NCI-H1694 (cell line): ENCODE results near the gene XRCC4.
"Not testable (repeated sequence)": the region's sequence is repeated elsewhere in the genome, so short reads cannot be mapped to it uniquely, and the experiment has no call there.

Experiments
- DNase-seq: peaks from one replicate; lab custom pipeline; 2025; lab: John Stamatoyannopoulos, UW

The XRCC4 gene

DNA sequence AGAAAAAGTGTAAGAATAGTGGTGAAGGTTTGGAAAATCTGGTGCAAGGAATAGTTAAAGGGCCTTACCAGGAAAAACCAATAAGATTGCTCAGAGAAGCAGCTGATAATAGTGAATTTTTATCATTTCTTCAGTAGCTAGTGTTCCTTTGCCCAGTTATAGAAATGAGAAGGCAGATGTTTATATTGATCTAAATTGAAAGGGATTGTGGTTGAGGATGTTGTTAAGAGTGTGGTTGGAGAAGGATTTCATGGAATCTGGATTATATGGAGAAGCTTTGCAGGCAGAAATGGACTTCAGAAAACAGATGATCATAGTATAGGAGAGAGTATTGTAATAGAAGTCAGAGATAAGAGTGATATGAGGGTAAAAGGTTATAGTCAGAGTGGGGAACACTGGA lies 102.6 kb downstream of the XRCC4 start:
- DNase-seq: no peak

DNA sequence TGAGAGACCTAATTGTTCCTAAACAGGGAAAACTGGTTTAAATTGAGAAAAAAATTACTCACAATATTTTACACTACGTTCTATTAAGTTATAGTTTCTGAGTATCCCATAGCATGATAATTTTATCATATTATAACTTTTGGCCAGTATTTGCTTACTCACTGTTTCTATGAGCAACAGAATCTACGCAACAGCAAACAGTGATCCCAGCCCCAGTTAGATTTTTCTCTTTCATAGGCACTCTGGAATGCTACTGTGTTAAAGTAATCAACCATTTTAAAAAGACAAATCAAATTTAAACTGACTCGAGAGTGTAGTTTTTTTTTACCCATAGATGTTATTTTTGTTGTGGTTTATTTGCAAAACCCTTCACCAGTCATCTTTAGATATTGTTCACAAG lies 107.2 kb downstream of the XRCC4 start:
- no peak for DNase-seq

DNA sequence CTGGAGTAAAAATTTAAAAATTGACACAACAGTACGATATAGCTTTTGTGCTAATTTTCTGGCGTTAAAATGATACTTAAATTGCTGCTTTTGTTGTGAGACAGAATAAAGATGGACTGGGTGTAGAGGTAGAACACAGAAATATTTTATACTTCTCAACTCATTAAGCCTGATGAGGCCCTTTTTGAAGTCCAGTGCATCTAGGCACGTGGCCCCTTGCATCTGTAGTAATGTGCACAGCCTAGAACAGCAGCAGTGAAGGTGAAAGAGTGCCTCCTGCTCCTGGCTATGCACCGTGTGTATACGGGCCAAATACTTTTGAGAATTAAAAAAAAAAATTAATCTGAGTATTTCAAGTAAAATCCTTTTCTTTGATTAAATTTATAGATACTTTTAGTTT lies 115.6 kb downstream of the XRCC4 start:
- no peak for DNase-seq

DNA sequence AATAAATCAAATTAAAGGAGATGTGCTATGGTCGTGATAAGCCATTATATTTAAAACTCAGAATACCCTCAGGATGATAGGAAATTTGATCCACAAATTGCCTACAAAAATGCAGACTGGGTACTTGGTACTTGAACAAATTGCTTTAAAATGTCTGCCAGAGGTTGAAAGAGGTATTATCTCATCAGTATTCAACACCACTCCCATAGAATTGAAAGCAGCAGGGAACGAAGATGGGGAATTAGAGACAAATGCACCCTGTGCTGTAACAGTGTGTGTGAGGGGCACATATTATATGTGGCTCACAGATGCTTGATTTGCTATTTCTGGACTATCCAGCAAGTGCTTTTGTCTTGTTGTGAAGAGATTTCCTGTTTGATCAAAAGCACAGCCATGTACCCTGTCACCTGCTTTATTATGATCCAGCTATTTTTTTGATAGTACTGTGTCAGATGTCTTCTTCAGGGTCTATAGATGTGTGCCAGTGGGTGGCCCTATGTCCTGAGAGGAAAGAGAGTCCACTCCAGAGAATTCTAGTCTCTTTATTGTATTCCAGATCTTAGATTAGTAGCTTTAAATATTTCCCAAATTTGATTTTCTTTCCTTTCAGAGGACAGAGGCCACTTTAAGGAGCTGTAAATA lies 120.1 kb downstream of the XRCC4 start:
- no peak for DNase-seq

DNA sequence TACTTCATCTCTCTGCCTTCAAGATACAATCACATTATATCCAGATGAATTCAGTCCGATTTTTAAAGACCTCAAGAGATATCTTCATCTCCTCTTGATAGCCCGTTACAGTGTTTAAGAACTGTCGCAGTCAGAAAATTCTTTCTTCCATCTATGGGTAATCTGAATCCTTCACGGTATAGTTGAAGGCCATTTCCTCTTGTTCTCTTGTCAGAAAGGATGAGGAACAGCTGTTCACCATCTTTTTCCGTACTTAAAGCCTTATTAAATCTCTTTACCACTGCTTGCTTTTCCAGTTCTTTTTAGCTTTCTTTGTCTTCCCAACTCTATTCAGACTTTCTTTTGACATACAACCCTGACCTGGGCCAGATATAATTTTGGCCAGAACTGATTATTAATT lies 121.8 kb downstream of the XRCC4 start:
- DNase-seq: no peak

DNA sequence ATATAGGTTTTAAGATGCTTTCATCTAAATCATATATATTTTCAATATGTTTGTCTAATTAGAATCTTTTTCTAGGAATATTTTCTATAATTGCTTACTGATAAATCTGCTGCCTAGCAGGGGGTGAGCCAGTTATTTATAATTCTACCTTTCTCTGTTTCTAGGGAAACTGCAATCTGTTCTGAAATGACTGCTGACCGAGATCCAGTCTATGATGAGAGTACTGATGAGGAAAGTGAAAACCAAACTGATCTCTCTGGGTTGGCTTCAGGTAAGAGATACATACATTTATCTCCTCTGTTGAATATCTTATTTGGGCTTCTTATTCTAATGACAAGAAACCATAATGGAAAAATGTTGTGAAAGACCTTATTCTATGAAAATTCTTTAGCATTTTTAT lies 127.3 kb downstream of the XRCC4 start:
- DNase-seq: no peak

DNA sequence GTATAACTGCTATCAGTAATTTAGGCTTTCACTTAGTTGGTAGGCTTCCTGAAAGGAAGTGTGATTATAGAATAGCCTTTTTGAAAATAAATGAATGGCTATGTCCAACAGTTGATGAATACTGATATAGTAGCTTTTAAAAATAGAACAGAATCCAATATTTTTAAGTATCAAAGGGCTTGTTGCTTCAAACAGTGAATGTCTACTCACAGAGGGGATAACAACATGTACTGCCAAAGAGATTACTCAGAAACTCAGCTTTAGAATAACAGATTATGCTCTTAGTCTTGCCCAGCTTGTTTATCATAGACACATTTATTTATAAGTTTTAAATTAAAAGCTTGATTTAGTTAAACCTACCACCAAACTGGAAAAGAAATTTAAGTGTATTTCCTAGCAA lies 132.6 kb downstream of the XRCC4 start:
- no peak for DNase-seq

DNA sequence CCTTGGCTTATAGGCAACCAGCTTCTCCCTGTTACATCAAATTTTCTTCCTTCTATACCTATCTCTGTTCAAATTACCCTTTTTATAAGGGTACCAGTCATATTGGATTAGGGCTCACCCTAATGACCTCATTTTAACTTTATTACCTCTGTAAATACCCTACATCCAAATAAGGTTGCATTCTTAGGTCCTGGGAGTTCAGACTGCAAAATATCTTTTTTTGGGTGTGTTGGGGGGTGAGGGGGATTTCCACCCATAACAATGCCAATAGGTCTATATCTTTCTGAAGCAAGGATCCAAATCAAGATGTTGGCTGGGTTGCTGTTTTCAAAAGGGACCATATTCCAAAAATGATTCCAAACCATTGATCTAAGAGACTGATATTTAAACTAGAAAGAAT lies 141.7 kb downstream of the XRCC4 start:
- no peak for DNase-seq

DNA sequence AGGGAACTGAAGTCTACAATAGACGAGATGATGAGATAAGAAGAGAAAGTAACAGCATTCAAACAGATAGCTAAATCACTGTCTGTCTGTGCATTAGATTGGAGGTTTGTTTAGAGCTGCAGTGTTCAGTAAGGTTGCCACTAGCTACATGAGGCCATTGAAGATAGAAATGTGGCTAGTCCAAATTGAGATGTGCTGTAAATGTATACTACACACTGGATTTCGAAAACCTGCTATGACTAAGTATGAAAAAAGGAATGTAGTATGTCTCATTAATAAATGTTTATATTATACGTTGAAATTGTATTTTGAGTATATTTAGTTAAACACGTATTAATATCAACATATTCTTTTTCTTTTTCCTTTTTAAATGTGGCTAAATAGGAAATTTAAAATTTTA lies 142.1 kb downstream of the XRCC4 start:
- no peak for DNase-seq

DNA sequence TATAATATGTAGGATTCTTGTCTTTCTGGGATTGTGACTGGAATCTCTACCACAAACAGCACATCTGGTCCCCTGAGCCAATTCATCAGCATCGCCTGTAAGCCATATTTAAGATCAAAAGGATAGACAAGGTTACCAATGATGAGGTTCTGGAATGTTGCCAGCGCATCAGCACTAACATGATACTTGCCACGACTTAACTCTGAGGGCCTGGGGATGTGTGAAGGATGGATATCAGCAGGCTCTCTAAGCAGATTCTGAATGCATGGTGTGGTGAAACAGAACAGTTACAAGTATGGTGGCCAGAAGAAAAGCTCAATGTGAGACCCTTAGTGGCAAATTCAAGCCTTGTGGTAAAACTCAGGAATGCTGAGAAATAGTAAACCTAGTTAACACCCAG lies 143.0 kb downstream of the XRCC4 start:
- DNase-seq: no peak

DNA sequence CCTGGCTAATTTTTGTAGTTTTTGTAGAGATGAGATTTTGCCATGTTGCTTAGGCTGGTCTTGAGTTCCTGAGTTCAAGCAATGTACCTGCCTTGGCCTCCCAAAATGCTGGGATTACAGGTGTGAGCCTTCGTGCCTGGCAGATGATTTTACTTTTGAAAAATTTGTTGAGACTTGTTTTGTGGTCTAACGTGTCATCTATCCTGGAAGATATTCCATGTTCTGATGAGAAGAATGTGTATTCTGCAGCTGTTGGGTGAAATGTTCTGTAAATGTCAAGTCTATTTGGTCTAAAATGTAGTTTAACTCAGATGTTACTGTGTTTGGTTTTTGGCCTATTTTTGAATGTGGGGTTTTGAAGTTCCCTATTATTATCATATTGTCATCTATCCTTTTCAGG lies 145.6 kb downstream of the XRCC4 start:
- no peak for DNase-seq

DNA sequence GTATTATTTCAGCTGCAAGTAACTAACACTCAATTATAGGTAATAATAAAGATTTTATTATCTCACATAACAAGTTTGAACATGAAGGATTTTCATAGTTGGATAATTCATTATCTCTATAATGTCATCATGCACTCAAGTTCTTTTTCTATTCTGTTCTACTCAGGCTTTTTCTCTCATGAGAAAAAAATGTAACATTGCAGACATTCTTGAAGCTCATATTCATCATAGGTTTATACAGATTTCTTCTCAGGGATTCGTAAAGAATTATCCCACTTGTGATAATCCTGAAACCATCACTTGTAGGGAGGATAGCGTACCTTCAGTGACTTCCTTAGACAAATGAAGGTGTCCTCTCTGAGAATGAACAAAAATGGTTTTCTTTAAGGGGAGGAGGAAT lies 150.3 kb downstream of the XRCC4 start:
- DNase-seq: no peak

DNA sequence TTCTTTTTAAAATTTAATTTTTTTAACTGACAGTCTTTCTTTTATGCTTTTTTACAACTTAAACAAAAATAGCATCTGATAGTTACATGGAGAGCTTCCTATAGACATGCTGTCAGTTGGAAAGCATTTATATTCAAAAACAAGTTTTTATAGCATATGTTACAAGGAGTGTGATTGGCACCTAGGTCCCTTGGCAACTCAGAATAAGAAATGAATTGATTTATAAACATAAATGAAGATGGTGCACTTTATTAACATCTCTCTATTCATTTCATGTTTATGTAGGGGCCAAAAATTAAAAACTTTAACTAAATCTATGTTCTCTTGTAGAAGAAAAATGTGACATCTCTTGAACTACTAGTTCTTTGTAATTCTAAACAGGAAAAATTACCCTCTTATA lies 153.2 kb downstream of the XRCC4 start:
- DNase-seq: no peak

DNA sequence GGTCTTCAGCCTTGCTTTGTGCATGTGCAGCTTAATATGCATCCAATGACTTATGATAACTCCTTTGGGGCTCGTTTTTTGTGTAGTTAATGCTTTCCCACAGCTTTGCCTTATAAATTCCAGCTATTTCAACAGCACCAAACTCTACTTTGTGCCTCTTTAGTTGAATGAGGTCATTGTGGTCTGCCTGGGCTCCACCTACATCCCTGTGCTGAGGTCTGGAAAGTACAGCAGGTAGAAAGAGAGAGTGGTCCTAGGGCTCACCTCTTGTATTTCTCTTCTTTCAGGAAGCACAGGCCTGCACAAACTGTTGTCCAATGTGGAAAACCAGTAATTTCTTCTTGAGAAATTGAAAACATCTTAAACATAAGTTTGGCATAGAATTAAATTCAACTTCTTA lies 167.2 kb downstream of the XRCC4 start:
- no peak for DNase-seq

DNA sequence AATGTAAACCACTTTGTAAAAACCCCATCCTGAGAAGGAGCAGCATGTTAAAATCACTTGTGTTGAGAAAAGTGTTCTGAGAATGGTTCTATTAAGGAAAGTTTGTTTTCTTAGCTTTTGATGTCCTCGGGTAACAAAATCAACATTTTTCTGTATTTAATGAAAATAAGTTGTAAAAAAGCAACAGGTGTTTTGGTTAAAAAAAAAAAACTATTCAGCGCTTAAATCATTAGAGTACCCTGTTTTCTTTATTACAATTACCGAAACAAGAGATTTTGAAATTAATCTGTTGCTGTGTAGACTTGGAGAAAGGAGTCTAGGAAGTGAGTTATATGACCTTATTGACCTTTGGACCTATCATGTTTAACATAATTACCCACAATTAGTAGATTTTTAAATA lies 167.7 kb downstream of the XRCC4 start:
- DNase-seq: no peak

DNA sequence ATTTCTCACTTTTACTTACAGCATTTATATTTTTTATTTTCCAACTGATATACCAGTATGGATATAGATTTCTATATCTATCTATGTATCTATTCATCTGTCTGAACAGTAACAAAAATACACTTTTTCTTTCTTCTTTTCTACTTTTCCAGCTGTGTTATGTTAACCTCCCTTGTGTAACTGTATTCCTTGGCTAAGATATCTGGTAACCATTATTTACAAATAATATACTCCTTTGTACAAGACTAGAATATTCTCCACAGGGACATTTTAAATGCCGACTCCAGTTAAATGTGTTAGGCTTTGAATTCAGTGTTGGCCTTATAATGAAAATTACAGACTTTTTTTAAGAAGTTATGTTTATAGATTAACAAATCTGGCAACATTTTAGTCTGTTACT lies 168.7 kb downstream of the XRCC4 start:
- DNase-seq: no peak

DNA sequence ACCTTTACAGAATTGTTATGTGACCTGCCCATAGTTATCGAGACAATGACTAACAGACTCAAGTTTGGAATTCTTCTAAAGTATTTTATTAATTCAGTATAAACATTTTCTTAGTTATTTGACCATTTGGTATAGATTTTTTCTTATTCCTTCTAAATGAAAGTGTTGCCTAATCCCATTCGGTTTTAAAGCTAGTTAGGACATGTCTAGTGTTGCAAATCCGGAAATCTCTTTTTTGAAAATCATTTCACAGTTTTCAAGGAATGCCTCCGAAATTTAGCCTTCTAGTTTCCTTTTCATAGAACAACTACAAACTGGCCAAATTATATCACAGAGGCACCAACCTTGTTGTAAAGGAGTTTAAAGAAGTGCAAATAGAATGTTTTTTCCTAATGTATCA lies 171.8 kb downstream of the XRCC4 start:
- DNase-seq: no peak

DNA sequence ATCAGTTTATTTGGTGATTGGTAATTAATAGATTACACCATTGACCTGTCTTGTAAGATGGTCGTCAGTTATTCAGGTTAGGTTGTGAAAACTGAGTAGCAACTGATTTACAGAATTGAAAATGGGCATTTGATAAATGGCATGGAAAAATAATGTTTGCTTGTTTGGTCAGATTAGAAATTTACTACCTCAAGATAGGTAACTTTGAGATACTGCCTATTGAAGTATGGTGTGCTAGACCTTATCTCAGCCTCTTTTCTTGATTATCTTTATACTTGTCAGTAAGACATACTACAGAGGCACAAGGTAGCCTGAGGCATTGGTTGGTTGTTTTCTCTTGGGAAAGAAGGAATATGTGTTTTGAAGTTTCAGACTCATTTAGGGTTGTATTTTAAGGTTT lies 174.5 kb downstream of the XRCC4 start:
- no peak for DNase-seq

DNA sequence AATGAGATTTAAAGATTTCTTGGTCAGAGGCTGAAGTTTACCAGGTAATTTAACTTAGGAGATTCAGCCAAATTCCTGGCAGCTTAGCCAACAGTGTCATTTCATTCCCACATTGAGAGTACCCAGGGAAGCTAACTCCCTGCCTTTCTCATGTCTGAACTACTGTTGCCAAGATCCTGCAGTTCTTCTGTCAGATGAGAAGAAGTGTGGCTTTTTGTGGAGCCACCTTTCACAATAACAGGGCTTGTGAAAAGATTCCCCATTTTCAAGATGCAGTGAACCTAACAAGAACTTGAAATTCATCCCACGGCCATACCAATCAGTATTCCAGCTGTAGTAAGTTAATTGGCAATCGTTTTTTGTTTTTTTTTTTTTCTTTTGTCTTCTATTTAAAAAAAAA lies 176.4 kb downstream of the XRCC4 start:
- no peak for DNase-seq

DNA sequence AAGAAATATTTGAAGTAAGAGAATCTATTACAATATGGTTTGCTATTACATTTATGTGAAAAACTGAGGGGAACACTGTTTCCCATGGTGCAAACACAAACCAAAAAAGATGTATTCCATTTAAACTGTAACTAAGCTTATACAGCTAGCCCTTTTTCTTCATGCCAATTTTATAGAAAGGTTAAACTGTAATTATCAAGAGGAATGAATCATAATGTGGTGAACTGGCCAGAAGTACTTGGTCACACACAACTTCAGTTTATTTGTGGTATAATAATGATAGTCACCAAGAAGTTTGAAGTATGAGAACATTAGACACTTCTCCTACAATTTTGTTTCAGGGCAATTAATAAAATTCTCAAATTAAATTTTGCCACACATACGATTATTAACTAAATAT lies 177.9 kb downstream of the XRCC4 start:
- no peak for DNase-seq

DNA sequence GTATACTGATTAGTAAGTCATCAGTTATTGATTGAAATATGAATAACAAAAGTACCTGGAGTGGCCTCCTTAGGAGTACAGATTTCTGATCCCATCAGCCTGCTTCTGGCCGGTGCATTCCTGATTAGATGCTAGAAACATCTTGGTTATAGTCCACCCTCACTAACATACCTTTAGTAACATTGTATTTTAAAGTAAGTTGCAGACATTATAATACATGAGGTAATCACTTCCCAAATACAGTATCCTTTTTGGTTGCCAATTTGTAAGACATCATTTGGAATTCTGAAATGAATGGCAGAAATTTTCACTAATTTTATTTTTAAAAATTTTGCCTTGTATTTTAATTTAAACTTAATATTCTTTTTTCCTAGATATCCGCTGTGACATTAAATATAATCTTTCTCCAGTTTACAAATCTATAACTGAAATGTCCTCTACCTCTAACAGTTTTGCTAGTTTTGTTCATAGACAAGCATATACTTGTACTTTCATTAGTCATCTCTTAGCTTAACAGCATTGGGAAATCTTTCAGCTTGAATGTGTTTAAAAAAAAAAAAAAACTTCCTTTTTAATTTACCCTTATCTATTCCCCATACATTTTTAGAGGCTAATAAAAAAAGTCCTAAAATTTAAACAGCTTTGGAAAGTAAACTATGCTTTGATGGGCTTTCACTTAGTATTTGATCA lies 178.9 kb downstream of the XRCC4 start:
- no peak for DNase-seq

DNA sequence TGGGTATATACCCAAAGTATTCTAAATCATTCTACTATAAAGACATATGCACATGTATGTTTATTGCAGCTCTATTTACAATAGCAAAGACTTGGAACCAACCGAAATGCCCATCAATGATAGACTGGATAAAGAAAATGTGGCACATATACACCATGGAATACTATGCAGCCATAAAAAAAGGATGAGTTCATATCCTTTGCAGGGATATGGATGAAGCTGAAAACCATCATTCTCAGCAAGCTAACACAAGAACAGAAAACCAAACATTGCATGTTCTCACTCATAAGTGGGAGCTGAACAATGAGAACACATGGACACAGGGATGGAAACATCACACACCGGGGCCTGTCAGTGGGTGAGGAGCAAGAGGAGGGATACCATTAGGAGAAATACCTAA lies 180.3 kb downstream of the XRCC4 start:
- DNase-seq: not testable (repeated sequence)

DNA sequence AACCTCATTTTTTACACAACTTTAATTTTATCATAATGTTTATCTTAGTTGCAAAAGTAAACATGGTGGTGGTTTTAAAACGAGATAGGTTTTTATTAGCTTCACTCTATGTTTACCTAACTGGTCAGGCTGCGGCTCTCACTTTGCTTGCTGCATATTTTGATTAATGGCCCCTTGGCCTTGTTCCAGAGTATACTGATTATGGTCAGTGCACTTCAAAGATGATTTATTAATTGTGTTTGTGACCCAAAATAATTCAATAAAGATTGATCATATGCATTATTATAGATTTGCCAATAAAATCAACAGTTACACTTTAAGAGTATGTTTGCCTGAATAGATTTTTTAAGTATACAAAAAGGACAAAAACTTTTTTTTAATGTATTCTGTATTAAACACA lies 188.0 kb downstream of the XRCC4 start:
- no peak for DNase-seq

DNA sequence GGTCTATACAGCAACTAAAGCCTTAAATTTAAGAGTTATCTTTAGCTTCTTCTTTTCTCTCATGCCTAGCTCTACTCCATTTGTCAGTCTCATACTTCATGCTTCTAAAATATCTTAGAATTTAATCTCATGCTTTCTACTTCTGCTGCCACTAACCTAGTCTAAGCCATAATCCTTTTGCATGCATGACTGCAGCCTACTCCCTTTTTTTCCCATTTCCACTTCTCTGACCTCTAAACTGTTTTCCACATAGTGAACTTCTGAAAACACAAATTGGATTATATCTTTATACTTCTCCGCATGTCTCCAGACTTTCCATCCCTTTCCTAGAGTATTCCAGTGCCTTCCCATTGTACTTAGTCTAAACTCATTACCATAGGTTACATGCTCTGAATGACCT lies 193.0 kb downstream of the XRCC4 start:
- DNase-seq: no peak
